Measurements from ENCODE around the gene HOXC12. TPM values are rescaled to one million over a fixed set of nuclear protein-coding genes. Genes with fewer than 3 reads are reported as not detected.

Gene HOXC12
- total RNA-seq, 1 donor from 2014 or later, result not detected

DNA sequence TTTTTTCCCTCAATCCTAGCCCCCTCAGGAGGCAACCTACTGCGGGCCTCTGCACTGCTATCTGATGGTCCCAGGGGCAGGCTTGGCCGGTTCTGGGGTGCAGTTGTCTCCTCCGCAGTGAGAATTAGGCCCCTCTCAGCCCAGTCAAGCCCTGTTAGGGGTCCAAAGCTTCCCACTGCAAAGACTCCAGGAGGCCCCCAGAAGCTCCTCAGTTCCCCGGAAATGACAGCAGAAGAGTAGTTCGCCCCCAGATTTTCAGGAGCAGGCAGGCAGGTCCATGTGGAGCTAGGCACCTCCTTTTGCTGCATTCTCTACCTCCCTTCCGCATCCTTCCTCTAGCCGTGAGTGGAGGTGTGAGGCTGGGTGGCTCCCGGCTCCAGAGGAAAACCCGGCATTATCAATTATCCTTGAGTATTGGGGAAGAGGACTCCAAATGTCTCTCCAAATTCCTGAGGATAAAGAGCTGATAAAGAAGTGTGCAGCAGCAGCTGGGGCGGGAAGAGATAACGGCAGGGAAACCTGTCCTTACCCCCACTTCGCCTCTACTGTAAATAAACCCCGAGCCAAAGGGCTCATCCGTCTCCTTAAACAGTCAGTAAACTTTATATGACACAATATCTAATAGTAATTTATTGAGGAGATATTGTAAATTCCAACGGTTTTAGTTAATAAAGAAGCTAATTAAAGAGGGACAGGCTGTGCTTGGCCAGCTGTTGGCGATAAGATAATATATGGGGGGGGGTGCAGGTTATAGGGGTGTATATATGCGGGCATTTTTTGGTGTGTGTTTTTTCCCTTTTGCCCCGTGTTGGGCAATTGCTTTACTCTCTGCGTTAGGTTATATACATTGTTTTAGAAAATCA, 641 bp upstream of the HOXC12 start:
- no peak overlapping the region for H3K4me3 ChIP-seq
- intact Hi-C loops (cut with micrococcal nuclease), result no loop called here
- H3K27me3 ChIP-seq (ENCODE audit: low read depth), result peaks cover 100% of the 10 kb centered on the region

DNA sequence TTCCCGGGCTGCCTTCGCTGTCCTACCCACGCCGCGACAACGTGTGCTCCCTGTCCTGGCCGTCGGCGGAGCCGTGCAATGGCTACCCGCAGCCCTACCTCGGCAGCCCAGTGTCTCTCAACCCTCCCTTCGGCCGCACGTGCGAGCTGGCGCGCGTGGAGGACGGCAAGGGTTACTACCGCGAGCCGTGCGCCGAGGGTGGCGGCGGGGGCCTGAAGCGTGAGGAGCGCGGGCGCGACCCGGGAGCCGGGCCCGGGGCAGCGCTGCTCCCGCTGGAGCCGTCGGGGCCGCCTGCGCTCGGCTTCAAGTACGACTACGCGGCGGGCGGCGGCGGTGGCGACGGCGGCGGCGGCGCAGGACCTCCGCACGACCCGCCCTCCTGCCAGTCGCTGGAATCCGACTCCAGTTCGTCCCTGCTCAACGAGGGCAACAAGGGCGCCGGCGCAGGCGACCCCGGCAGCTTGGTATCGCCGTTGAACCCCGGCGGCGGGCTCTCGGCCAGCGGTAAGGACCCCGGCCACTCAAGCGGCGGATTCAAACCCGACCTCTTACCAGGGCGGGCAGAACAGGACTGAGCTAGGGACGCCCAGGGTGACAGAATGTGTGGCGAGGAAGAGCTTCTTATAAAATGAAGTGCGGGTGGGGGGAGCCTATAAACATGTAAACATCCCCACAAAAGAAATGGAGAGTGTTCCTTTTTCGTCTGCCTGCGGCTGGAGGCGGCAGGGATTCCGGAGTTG, 503 bp downstream of the HOXC12 start:
- TF ChIP-seq, protein P1, sequence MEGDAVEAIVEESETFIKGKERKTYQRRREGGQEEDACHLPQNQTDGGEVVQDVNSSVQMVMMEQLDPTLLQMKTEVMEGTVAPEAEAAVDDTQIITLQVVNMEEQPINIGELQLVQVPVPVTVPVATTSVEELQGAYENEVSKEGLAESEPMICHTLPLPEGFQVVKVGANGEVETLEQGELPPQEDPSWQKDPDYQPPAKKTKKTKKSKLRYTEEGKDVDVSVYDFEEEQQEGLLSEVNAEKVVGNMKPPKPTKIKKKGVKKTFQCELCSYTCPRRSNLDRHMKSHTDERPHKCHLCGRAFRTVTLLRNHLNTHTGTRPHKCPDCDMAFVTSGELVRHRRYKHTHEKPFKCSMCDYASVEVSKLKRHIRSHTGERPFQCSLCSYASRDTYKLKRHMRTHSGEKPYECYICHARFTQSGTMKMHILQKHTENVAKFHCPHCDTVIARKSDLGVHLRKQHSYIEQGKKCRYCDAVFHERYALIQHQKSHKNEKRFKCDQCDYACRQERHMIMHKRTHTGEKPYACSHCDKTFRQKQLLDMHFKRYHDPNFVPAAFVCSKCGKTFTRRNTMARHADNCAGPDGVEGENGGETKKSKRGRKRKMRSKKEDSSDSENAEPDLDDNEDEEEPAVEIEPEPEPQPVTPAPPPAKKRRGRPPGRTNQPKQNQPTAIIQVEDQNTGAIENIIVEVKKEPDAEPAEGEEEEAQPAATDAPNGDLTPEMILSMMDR (IDR thresholded peaks at IDR 0.05; ENCODE audit: borderline replicate concordance), result no peak
- DNase-seq, result no peak
- H3K27ac ChIP-seq (replicated peaks), result no peak overlapping the region
- H3K9me3 ChIP-seq (replicated peaks), result no peaks in the 10 kb centered on the region
- H3K27me3 ChIP-seq (ENCODE audit: low read depth), result peaks cover 100% of the 10 kb centered on the region
- H3K36me3 ChIP-seq, result no peaks in the 10 kb centered on the region
- peaks cover 12% of the 10 kb centered on the region for H3K4me1 ChIP-seq
- no peak overlapping the region for H3K4me3 ChIP-seq
- intact Hi-C loops (cut with micrococcal nuclease), result no loop called here

More for the DNA sequence above, 641 bp upstream of the HOXC12 start:
- Histone ChIP-seq H3K4me1 (peaks cover 12% of the 10 kb centered on the region), H3K36me3 (no peaks in the 10 kb centered on the region), H3K27ac (replicated peaks) (no peak overlapping the region), H3K9me3 (replicated peaks) (no peaks in the 10 kb centered on the region)
- TF ChIP-seq, protein P1 (IDR thresholded peaks at IDR 0.05; ENCODE audit: borderline replicate concordance), result no peak
- no peak for DNase-seq

DNA sequence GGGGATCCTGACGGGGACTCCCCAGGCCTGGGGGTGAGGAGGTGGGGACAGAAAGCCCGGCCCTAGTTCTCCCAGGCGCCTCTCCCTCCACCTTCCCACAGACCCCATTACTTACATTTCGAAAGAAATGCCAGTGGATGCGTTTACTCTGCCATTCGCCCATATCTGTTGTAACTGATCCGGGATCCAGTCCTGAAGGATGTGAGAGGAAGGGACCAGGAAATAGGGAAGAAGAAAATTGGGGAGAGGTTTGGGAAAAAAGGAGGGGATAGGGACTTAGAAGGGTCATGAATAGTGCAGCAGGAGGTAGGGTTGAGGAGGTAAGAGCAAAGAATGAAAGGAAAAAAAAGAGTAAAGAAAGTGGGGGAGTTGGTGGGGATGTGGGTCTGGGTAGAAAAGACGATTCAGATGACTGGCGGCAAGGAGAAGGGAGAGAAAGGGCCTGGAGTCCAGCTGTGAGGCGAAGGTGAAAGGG, 1.1 kb downstream of the HOXC12 start:
- Histone ChIP-seq H3K27ac (replicated peaks) (no peak overlapping the region), H3K4me1 (peaks cover 15% of the 10 kb centered on the region), H3K36me3 (no peaks in the 10 kb centered on the region), H3K4me3 (no peak overlapping the region), H3K9me3 (replicated peaks) (no peaks in the 10 kb centered on the region), H3K27me3 (ENCODE audit: low read depth) (peaks cover 100% of the 10 kb centered on the region)
- TF ChIP-seq, protein P1 (IDR thresholded peaks at IDR 0.05; ENCODE audit: borderline replicate concordance), result no peak
- DNase-seq, result no peak
- intact Hi-C loops (cut with micrococcal nuclease), result no loop called here

DNA sequence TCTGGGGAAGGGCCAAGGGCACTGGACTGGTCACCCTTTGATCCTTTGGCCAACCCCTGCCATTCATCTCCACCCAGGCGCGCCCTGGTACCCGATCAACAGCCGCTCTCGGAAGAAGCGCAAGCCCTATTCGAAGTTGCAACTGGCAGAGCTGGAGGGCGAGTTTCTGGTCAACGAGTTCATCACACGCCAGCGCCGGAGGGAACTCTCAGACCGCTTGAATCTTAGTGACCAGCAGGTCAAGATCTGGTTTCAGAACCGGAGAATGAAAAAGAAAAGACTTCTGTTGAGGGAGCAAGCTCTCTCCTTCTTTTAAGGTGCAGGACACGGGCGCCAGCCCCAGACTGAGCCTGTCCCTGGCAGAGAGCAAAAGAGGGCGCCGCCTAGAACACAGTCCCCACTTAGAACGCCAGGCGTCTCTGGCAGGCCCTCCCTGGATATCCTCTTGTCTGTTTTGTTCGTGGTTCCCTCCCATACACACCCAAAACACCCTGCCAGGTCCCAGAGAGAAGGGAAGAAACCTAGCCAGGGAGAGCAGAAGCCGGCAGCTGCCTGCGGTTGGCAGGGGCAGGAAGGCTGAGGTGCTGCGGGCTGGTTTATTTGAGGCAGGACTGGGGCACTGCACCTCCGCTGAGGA, 1.7 kb downstream of the HOXC12 start:
- Histone ChIP-seq H3K27ac (replicated peaks) (no peak overlapping the region), H3K4me3 (no peak overlapping the region), H3K4me1 (peaks cover 15% of the 10 kb centered on the region), H3K27me3 (ENCODE audit: low read depth) (peaks cover 100% of the 10 kb centered on the region), H3K9me3 (replicated peaks) (no peaks in the 10 kb centered on the region), H3K36me3 (no peaks in the 10 kb centered on the region)
- DNase-seq, result no peak
- intact Hi-C loops (cut with micrococcal nuclease), result no loop called here
- TF ChIP-seq, protein P1 (IDR thresholded peaks at IDR 0.05; ENCODE audit: borderline replicate concordance), result no peak

DNA sequence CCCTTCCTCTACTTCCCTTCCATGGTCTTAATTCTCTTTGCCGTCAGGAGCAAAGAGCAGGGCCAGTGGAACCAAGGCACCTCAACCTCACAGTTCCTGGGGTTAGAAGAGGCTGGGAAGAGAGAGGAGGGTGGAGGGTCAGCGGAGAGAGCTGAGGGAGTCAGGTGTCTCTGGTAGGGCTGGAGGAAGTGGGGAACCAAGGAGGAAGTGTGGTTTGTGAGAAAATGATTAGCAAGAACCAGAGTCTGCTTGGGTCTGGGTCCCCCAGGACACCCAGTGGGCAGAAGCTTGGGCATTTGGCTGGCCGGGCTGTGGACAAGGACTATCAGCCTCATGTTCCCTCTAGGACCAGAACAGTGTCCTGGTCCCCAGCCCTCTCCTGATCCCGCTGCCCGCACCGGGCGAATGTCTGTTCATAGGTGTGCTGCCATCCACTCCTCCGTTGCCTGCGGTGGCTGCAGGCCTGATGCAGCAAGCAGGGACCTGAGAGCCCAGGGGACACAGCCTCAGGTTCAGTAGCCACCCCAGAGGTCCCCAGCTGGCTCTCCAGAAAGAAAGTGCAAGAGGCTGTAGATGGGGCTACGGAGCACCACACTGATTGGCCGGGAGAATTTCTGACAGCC, 2.3 kb downstream of the HOXC12 start:
- intact Hi-C loops (cut with micrococcal nuclease), result no loop called here
- no peaks in the 10 kb centered on the region for H3K36me3 ChIP-seq
- no peak overlapping the region for H3K4me3 ChIP-seq
- H3K9me3 ChIP-seq (replicated peaks), result no peaks in the 10 kb centered on the region
- peaks cover 100% of the 10 kb centered on the region for H3K27me3 ChIP-seq (ENCODE audit: low read depth)
- no peak overlapping the region for H3K27ac ChIP-seq (replicated peaks)
- TF ChIP-seq, protein P1 (IDR thresholded peaks at IDR 0.05; ENCODE audit: borderline replicate concordance), result no peak
- peaks cover 13% of the 10 kb centered on the region for H3K4me1 ChIP-seq
- DNase-seq, result no peak

All from left ventricle myocardium inferior (tissue), 1 donor.